ENCODE results near the gene MGAM2. TPM values are rescaled to one million over a fixed set of nuclear protein-coding genes. Genes with fewer than 3 reads are reported as not detected.

Gene MGAM2
- total RNA-seq, 1 donor from 2014 or later = 0.15 TPM

DNA sequence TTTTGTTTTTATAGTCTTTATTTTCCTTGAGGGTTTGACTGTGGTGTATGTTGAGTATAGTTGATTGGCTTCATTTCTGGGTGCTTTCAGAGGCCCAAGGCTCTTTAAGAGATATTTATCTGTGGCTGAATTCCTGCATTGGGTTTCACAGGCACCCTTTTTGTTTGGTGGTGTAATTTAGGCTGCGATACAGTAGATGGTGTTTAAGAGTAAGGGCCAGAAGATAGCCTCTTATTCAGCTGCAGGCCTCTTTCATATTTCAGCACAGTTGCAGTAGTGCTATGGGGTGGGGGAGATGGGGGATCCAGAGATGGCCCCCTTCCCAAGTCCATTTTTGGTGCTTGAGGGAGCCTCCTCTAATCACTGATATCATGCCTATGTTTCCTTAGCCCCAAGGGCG, 69.7 kb downstream of the MGAM2 start:
- TF ChIP-seq, protein P1, sequence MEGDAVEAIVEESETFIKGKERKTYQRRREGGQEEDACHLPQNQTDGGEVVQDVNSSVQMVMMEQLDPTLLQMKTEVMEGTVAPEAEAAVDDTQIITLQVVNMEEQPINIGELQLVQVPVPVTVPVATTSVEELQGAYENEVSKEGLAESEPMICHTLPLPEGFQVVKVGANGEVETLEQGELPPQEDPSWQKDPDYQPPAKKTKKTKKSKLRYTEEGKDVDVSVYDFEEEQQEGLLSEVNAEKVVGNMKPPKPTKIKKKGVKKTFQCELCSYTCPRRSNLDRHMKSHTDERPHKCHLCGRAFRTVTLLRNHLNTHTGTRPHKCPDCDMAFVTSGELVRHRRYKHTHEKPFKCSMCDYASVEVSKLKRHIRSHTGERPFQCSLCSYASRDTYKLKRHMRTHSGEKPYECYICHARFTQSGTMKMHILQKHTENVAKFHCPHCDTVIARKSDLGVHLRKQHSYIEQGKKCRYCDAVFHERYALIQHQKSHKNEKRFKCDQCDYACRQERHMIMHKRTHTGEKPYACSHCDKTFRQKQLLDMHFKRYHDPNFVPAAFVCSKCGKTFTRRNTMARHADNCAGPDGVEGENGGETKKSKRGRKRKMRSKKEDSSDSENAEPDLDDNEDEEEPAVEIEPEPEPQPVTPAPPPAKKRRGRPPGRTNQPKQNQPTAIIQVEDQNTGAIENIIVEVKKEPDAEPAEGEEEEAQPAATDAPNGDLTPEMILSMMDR (IDR thresholded peaks at IDR 0.05; ENCODE audit: unreplicated experiment) = no peak
- Mint-ChIP-seq H3K27ac (ENCODE audit: unreplicated experiment) (no peak overlapping the region), H3K36me3 (ENCODE audit: low read depth, unreplicated experiment) (no peaks in the 10 kb centered on the region), H3K4me1 (ENCODE audit: unreplicated experiment) (peaks cover 5% of the 10 kb centered on the region), H3K4me3 (ENCODE audit: unreplicated experiment) (no peak overlapping the region), H3K27me3 (ENCODE audit: unreplicated experiment) (peaks cover 4% of the 10 kb centered on the region), H3K9me3 (ENCODE audit: unreplicated experiment) (no peaks in the 10 kb centered on the region)
- no peak for DNase-seq (ENCODE audit: low spot score)

DNA sequence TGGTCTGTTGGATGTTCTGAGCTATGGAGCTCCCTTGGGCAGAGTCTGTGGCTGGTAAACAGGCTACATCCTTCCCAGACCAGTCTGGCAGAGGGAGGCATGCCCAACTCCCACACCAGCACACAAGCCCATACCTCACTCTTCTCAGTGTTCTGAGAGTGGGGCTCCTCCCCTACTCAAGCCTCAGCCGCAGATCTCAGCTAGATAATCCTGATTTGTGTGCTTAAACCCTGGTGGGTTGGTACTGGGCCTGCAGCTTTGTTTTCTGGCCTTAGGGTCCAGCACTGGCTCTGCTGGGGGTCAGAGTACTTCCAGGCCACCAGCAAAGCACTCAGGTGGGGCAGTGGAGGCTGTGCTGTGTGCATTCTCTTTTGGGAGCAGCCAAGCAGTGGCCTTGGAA, 70.4 kb downstream of the MGAM2 start:
- no peak overlapping the region for H3K27ac Mint-ChIP-seq (ENCODE audit: unreplicated experiment)

DNA sequence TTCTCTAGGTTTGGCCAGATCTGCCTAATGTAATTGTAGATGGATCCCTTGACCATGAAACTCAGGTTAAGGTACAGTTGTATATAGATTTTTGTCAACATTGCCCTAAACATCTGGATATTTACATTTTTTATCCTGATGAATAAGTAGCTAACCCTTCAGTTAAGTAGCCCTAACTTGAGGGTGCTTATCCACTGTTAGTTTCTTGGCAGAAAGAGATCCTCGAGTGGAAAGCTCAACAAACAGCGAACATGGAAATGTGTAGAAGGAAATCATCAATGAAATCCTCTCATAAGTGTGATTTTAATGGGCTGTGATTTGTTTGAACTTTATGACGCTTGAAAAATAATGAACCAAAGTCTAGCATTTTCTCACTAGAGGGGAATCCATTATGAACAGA, 73.6 kb downstream of the MGAM2 start:
- no peak overlapping the region for H3K27ac Mint-ChIP-seq (ENCODE audit: unreplicated experiment)
- H3K9me3 Mint-ChIP-seq (ENCODE audit: unreplicated experiment) = no peaks in the 10 kb centered on the region
- no peak for DNase-seq (ENCODE audit: low spot score)
- H3K27me3 Mint-ChIP-seq (ENCODE audit: unreplicated experiment) = peaks cover 4% of the 10 kb centered on the region
- TF ChIP-seq, protein P1 (IDR thresholded peaks at IDR 0.05; ENCODE audit: unreplicated experiment) = no peak
- H3K36me3 Mint-ChIP-seq (ENCODE audit: low read depth, unreplicated experiment) = no peaks in the 10 kb centered on the region
- peaks cover 10% of the 10 kb centered on the region for H3K4me1 Mint-ChIP-seq (ENCODE audit: unreplicated experiment)
- no peak overlapping the region for H3K4me3 Mint-ChIP-seq (ENCODE audit: unreplicated experiment)

More for the DNA sequence above, 70.4 kb downstream of the MGAM2 start:
- no peak overlapping the region for H3K4me3 Mint-ChIP-seq (ENCODE audit: unreplicated experiment)
- TF ChIP-seq, protein P1 (IDR thresholded peaks at IDR 0.05; ENCODE audit: unreplicated experiment) = no peak
- peaks cover 10% of the 10 kb centered on the region for H3K4me1 Mint-ChIP-seq (ENCODE audit: unreplicated experiment)
- no peak for DNase-seq (ENCODE audit: low spot score)
- H3K27me3 Mint-ChIP-seq (ENCODE audit: unreplicated experiment) = peaks cover 4% of the 10 kb centered on the region
- H3K36me3 Mint-ChIP-seq (ENCODE audit: low read depth, unreplicated experiment) = no peaks in the 10 kb centered on the region
- H3K9me3 Mint-ChIP-seq (ENCODE audit: unreplicated experiment) = no peaks in the 10 kb centered on the region

DNA sequence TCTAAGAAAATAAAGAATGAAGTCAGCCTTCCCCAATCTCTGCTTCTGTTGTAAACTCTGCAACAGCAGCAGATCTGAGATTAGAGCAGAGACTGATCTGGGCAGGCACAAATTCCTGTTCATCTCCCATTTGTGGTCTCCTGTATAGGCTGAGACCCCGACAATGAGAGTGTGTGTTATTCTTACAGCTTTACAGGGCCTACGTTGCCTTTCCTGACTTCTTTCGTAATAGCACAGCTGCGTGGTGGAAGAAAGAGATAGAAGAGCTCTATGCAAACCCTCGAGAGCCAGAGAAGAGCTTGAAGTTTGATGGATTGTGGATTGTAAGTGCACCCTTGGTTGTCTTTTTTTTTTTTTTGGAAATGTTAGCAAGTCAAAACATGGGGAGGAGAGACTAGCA, 74.3 kb downstream of the MGAM2 start:
- DNase-seq (ENCODE audit: low spot score) = no peak
- H3K9me3 Mint-ChIP-seq (ENCODE audit: unreplicated experiment) = no peaks in the 10 kb centered on the region

DNA sequence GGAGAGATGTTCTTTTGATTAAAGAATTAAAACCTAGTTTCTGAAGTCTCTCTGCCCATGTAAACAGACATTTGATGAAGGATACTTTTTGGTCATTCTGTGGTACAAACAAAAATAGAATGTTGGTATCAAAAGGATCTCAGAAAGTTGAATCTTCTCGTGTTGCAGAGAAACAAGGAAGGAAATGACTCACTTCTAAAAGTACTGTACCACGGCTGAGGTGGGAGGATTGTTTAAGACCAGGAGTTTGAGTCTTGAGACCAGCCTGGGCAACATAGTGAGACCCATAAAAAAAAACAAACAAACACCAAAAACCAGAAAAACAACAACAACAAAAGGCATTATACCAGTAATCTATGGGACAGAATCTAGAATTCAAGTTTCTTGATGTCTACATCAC, 76.6 kb downstream of the MGAM2 start:
- no peaks in the 10 kb centered on the region for H3K36me3 Mint-ChIP-seq (ENCODE audit: low read depth, unreplicated experiment)
- no peaks in the 10 kb centered on the region for H3K9me3 Mint-ChIP-seq (ENCODE audit: unreplicated experiment)
- no peak overlapping the region for H3K4me3 Mint-ChIP-seq (ENCODE audit: unreplicated experiment)
- H3K4me1 Mint-ChIP-seq (ENCODE audit: unreplicated experiment) = peaks cover 10% of the 10 kb centered on the region
- no peak for DNase-seq (ENCODE audit: low spot score)
- TF ChIP-seq, protein P1 (IDR thresholded peaks at IDR 0.05; ENCODE audit: unreplicated experiment) = no peak
- no peaks in the 10 kb centered on the region for H3K27me3 Mint-ChIP-seq (ENCODE audit: unreplicated experiment)
- H3K27ac Mint-ChIP-seq (ENCODE audit: unreplicated experiment) = no peak overlapping the region

More for the DNA sequence above, 74.3 kb downstream of the MGAM2 start:
- peaks cover 4% of the 10 kb centered on the region for H3K27me3 Mint-ChIP-seq (ENCODE audit: unreplicated experiment)
- H3K4me3 Mint-ChIP-seq (ENCODE audit: unreplicated experiment) = no peak overlapping the region
- peaks cover 10% of the 10 kb centered on the region for H3K4me1 Mint-ChIP-seq (ENCODE audit: unreplicated experiment)
- TF ChIP-seq, protein P1 (IDR thresholded peaks at IDR 0.05; ENCODE audit: unreplicated experiment) = no peak
- H3K27ac Mint-ChIP-seq (ENCODE audit: unreplicated experiment) = no peak overlapping the region
- H3K36me3 Mint-ChIP-seq (ENCODE audit: low read depth, unreplicated experiment) = no peaks in the 10 kb centered on the region
